GDM1 (cell line): ENCODE measurements around the gene VPS26C.
"Not testable (repeated sequence)": the region's sequence is repeated elsewhere in the genome, so short reads cannot be mapped to it uniquely, and the experiment has no call there.

Experiments
- DNase-seq: peaks from one replicate; lab custom pipeline; 2025; lab: John Stamatoyannopoulos, UW

VPS26C gene

DNA sequence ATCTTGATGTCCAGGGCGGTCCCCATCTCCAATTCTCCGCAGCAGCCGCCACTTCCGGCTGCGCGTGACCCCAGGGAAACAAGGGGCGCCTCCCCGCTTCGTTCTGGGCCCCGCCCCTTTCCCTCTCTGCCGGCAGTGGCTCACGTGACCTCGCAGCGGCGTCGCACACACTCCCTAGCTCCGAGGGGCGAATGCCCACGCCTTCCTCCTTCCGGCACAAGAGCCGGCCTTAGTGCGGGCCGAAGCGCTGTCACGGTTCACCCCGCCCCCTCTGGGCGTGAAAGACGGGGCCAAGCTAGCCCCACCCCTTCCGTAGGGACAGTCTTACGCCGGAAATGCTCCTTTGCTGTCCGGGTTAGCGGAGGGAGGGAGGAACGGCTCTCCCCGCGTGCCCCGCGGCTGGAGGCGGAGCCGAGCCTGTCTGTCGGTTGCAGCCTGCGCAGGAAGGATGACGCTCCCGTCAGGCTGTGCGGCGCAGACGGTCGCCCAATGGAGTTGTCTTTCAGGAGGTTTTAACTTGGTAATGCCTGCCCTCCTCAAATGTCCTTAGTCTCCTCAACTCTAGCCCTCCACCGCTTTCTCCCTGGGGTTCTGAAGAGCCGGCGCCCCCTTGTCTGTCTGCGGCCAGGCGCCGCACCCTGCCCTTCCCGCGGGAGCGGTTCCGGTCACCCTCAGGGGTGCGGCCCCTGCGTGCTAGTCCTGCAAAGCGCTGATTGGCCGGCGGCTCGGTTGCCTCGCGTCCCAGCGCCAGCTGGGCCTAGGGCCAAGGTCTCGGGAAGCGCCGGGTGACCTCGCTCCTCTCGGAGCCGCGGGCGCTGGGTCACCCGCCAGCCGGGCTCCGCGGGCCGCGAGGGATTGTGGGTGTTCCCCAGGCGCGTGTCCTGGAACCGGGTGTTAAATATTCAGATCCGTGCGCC, at the start of gene VPS26C:
Gene VPS26C, minus strand, starts transcription at position 66 of the 917 bp plus-strand sequence. Its CDS starts 40 bp downstream, at position 26.
- DNase-seq, result peak; percentile 100

DNA sequence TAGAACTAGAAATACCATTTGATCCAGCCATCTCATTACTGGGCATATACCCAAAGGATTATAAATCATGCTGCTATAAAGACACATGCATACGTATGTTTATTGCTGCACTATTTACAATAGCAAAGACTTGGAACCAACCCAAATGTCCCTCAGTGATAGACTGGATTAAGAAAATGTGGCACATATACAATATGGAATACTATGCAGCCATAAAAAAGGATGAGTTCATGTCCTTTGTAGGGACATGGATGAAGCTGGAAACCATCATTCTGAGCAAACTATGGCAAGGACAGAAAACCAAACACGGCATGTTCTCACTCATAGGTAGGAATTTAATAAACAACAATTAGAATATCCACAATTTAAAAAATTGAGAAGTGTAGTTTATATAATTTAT, 48.9 kb upstream of the VPS26C start:
- DNase-seq, result not testable (repeated sequence)

DNA sequence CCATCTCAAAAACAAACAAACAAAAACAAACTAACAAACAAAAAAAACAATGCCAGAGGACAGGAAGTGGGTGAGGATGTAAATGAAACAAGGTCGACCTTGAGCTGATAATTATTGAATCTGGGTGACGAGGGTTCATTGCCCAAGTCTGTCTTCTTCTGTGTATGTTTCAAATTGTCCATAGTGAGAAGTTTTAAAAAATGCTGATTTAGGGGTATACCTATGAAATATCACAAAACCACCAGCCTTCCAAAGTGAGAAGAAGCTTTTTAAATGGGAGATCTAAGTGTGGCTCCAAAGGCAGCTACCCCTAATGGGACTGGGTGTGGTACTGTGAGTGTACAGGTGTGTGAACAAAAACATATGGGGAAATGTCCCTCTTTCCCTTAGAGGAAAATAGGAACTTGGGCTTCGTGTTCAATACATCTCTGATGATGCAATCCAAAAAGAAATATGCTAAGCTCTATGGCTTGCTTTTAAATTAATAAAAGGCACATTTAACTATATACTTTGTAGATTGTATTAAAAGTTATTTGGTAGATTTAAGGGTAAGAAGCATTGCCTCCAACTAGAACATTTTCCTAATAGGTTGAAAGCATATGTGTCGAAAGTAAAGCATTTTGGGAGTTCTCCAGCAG, 33.1 kb upstream of the VPS26C start:
- no peak for DNase-seq

DNA sequence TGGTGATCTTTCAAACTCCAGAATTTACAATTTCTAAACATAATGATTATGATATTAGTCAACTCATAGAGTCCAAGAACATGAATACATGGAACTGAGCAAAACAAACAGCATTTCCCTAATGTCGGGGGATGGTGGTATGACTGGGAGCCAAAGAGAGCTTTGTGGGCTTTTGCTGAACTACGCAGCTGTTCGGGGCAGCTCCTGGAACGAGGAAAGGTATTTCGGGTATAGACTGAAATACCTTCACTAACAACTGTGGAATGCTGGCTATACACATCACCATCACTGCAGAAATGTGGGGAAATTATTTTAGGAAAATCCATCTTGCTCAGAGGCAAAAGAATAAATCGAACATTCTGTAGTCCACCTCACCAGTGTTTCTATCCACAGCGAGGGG, 30.2 kb upstream of the VPS26C start:
- DNase-seq, result no peak

GRCh38 chr21:37294679-37295078, 27.5 kb upstream of the VPS26C start:
- no peak for DNase-seq

DNA sequence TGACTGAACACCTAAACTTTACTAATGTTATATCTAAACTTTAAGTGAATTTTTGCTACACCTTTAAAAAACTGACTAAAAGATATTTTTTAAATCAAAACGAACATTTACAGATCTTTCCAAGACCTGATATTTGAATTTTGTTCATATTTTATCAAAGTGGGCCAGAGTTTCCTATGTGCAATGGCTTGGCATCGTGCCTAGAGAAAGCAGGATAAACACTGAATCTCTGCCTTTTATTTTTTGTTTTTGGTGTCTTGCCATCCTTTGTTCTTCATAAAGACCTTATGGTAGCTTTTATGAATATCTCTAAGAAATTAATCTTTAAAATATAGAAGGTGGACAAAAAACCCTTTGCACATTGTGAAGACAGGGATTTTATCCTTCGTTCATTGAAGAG, 25.8 kb upstream of the VPS26C start:
- no peak for DNase-seq

GRCh38 chr21:37292041-37292440, 24.9 kb upstream of the VPS26C start:
- no peak for DNase-seq

GRCh38 chr21:37283191-37283710, 16.1 kb upstream of the VPS26C start:
- not testable (repeated sequence) for DNase-seq

DNA sequence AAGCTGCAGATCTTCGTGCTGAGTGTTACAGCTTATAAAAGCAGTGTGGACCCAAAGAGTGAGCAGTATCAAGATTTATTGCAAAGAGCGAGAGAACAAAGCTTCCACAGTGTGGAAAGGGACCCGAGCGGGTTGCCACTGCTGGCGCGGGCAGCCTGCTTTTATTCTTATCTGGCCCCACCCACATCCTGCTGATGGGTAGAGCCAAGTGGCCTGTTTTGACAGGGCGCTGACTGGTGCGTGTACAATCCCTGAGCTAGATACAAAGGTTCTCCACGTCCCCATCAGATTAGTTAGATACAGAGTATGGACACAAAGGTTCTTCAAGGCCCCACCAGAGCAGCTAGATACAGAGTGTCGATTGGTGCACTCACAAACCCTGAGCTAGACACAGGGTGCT, 15.5 kb upstream of the VPS26C start:
- DNase-seq, result not testable (repeated sequence)

- DNase-seq, result no peak
These were observed 14.9 kb upstream of the VPS26C start for GRCh38 chr21:37281993-37282392.

DNA sequence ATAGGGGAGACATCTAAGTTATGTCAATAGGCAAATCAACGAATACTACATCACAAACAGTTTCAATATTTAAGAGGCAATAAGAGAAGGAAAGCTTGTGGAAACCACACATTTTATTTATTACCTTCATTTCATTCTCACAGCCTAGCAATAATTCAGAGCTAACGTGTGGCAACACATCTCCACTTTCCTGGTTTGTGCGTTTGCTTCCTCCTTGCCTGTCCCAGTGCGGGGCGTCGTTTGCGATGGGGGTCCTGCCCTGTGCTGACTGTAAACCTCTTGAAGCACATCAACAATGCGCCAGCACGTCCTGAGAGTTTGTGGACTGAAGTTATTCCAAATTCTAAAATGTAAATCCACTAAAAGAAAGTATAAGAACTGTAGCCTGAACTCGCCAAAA, 14.4 kb upstream of the VPS26C start:
- no peak for DNase-seq

GRCh38 chr21:37279271-37279670, 12.1 kb upstream of the VPS26C start:
- DNase-seq, result not testable (repeated sequence)

DNA sequence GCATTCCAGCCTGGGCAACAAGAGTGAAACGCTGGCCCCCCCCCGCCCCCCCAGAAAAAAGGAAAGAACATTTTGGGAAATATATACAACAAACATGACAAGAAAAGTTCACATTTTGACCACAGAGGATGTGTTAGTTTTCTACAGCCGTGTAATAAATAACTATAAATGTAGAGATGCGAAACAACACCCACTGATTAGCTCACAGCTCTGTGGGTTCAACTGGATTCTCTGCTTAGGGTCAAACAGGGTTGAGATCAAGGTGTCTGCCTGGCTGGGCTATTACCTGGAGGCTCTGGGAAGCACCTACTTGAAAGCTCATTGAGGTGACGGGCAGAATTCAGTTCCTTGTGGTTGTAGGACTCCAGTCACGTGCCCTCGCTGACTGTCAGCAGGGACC, 11.1 kb upstream of the VPS26C start:
- DNase-seq, result no peak

- peak; percentile 11 for DNase-seq
These were observed 9.2 kb upstream of the VPS26C start for GRCh38 chr21:37276377-37276776.

DNA sequence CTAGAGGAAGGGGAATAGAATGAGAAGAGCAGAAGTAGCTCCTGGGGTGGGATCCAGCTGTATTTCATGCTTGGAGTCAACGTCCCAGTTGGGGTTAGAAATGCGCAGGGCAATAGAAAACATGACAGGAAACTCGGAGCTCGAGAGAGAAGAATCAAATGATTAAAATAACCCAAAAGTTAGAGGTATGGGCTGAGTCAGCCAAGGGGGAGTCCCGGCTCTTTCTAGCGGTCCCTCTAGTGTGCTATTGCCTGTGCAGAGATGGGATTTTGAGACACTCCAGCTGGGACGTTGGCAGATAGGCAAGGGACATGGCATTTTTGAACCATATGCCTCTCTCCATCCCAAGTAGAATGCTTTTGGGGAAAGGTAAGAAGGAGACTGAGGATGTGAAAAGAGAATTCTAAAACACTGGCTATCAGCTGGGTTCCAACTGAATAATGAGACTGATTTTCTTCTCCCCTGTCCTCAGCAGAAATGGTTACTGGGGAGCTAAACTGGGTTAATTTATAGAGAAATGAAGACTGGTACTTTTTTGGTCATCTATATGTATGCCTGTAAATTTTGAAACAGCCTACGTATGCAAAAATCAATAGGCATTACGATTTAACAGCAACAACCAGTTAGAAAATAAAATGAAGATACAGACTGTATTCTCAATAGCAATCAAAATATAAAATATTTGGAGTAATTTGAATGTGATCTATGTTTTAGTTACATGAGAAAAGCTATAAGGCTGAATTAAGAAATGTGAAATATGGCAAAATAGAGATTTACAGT, 7.0 kb upstream of the VPS26C start:
- no peak for DNase-seq

- no peak for DNase-seq
These were observed 6.3 kb upstream of the VPS26C start for GRCh38 chr21:37273440-37273839.

DNA sequence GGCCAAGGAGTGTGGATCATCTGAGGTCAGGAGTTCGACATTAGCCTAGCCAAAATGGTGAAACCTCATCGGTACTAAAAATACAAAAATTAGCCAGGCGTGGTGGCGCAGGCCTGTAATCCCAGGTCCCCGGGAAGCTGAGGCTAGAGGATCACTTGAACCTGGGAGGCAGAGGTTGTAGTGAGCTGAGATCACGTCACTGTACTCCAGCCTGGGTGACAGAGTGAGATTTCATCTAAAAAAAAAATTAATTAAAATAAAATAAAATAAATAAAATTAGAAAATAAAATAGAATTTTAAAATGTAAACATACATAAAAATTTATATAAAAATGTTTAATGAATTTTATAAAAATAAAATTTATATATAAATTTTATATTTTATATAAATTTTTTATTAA, 5.8 kb upstream of the VPS26C start:
- no peak for DNase-seq

DNA sequence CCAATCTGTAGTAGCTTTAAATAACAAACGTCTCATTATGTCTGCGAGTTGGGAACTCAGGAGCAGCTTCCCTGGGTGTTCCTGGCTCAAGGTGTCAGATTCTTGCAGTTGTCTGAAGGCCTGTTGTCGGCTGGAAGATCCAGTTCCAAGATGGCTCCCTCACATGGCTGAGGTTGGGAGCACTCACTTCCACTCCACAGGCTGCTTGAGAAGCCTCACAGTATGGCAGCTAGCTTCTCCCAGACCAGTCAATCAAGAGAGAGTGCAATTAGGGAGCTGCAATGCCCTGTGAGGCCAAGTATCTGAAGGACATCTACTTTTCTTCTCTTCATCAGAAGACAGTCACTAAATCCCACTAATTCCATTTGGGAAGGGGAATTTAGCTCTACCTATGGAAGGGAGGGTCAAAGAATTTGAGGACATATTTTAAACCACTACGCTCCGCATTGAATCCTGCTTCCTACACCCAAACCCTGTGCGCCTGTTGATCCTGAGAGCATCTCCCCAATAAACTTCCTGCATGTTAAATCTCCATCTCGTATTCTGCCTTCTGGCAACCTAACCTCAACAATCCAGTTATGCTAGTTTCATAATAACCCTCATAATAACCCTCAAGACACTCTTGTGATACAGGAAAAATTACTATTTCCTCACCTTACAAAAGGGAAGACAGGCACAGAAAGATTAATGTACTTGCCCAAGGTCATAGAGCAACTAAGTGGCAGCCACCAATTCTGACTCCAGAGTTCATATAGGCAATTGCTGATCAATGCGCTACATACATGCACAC, 3.6 kb upstream of the VPS26C start:
- DNase-seq, result no peak

GRCh38 chr21:37269481-37269880, 2.3 kb upstream of the VPS26C start:
- no peak for DNase-seq

GRCh38 chr21:37268186-37268503, 1.0 kb upstream of the VPS26C start:
- no peak for DNase-seq

DNA sequence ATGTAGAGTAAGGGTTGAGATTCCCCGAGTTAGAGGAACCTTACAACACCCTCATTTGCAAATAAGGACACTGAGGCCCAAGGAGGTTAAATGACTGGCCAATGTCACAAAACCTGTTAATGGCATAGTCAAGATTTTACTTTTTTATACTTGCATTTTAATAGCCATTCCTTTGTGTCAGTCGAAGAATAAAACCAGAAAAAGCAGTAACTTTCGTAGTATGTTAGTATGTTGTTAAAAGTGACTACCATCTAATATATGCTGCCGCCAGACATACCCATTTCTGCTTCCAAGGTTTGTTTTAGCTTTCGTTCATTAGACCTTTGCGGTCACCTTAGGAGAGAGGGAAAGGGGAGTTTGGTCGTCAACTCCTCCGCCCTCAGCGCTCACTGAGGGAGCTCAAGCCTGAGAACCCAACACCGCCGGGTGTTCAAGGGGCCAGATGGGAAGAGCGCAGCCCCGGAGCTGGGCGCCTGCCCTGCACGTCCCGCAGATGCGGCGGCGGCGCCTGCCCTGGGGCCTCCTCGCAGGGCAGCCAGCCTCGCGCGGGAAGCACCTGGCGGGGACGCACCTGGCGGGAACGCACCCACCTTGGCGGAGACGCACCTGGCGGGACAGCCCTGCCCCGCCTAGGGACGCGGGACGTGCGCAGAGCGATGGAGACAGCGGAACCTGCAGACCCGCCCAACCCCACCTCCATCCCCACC, 466 bp downstream of the VPS26C start:
- DNase-seq, result no peak
